Measurements from ENCODE around the gene CHSY3.

DNA sequence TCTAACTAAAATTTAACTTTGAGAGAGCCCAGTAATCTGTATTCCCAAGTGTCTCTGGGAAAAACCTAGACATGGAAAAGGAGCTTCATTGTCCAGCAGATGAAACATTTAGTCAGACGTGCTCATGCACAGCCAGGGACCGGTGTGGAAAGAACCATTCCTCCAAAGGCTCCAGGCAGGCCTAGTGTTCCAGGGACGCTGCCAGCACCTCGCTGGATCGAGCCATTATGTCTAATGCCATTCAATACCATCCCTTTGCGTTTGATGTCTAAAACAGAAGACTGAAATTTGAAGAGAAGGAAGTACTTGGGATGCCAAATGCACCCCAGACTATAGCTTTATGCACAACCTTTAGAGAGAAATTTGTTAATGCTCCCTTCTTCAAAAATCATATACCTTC is 1.4 kb upstream of the CHSY3 start:
- TF ChIP-seq, protein P1, sequence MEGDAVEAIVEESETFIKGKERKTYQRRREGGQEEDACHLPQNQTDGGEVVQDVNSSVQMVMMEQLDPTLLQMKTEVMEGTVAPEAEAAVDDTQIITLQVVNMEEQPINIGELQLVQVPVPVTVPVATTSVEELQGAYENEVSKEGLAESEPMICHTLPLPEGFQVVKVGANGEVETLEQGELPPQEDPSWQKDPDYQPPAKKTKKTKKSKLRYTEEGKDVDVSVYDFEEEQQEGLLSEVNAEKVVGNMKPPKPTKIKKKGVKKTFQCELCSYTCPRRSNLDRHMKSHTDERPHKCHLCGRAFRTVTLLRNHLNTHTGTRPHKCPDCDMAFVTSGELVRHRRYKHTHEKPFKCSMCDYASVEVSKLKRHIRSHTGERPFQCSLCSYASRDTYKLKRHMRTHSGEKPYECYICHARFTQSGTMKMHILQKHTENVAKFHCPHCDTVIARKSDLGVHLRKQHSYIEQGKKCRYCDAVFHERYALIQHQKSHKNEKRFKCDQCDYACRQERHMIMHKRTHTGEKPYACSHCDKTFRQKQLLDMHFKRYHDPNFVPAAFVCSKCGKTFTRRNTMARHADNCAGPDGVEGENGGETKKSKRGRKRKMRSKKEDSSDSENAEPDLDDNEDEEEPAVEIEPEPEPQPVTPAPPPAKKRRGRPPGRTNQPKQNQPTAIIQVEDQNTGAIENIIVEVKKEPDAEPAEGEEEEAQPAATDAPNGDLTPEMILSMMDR (IDR thresholded peaks at IDR 0.05; ENCODE audit: low read depth, low read length, missing input control): no peak
- no peak for TF ChIP-seq JUND (IDR thresholded peaks at IDR 0.05)
- TF ChIP-seq RXRA (IDR thresholded peaks at IDR 0.05): no peak
- TF ChIP-seq YY1 (IDR thresholded peaks at IDR 0.05): no peak
- TF ChIP-seq, protein P2, sequence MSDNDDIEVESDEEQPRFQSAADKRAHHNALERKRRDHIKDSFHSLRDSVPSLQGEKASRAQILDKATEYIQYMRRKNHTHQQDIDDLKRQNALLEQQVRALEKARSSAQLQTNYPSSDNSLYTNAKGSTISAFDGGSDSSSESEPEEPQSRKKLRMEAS (IDR thresholded peaks at IDR 0.05): no peak
- TF ChIP-seq RAD21 (IDR thresholded peaks at IDR 0.05): no peak
- no peak for TF ChIP-seq HNF4A (conservative IDR thresholded peaks at IDR 0.05)

All from liver (tissue), 3 donors.